ENCODE data around the gene STARD13. TPM values are rescaled to one million over a fixed set of nuclear protein-coding genes. Genes with fewer than 3 reads are reported as not detected.

Gene STARD13
- total RNA-seq, 4 donors from 2014 or later = 9.5 to 33.9 (median 30.3) TPM

DNA sequence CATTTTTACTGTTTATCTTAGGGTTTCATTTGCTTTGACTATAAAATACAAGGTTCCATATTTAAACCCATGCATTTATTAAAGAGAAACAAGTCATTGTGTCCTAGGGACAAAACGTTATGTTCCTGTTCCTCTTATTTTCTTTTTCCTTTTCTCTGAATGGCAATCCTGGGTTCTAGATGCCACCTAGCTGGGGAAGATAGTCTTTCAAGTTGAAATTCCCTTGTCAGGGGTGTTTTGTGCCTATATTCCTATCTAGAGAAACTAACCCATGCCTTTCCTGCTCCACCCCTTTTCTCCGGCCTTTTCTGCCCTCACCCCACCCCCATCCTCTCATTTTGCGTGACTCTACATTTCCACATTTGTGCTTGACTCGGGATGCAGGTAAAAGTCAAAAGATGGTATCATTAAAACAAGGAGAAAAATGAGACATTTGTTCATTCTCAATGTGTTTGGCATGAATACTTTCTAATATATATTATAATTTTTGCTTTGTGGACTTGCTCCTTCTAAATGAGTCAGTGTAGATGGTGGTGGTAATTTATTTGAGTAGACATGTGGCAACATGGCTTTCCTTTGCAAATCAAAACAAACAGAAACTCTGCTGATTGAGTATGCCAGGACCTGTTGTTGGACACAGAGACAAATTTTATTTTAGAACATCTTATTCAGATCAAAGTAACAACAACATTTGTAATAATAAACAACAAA lies 26.8 kb upstream of the STARD13 start:
- H3K4me3 ChIP-seq = no peak overlapping the region
- TF ChIP-seq, protein P1, sequence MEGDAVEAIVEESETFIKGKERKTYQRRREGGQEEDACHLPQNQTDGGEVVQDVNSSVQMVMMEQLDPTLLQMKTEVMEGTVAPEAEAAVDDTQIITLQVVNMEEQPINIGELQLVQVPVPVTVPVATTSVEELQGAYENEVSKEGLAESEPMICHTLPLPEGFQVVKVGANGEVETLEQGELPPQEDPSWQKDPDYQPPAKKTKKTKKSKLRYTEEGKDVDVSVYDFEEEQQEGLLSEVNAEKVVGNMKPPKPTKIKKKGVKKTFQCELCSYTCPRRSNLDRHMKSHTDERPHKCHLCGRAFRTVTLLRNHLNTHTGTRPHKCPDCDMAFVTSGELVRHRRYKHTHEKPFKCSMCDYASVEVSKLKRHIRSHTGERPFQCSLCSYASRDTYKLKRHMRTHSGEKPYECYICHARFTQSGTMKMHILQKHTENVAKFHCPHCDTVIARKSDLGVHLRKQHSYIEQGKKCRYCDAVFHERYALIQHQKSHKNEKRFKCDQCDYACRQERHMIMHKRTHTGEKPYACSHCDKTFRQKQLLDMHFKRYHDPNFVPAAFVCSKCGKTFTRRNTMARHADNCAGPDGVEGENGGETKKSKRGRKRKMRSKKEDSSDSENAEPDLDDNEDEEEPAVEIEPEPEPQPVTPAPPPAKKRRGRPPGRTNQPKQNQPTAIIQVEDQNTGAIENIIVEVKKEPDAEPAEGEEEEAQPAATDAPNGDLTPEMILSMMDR (IDR thresholded peaks at IDR 0.05) = peak in 3 of 6 experiments; percentile 47 to 62 (median 48)
- TF ChIP-seq POLR2A (IDR thresholded peaks at IDR 0.05) = no peak
- H3K9me3 ChIP-seq = no peaks in the 10 kb centered on the region
- no peaks in the 10 kb centered on the region for H3K36me3 ChIP-seq
- H3K27me3 ChIP-seq = no peaks in the 10 kb centered on the region
- H3K4me1 ChIP-seq = no peaks in the 10 kb centered on the region
- no peak overlapping the region for H3K27ac ChIP-seq
- no peak for DNase-seq

DNA sequence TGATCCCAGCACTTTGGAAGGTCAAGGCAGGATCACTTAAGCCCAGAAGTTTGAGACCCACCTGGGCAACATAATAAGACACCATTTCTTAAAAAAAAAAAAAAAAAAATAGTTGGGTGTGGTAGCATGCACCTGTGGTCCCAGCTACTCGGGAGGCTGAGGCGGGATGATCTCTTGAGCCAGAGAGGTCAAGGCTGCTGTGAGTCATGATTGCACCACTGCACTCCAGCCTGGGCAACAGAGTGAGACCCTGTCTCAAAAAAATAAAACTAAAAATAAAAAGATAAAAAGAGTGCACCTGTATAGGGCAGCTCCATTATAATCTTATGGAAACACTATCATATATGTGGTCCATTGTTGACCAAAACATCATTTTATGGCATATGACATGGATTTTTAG lies 25.5 kb upstream of the STARD13 start:
- no peak overlapping the region for H3K4me3 ChIP-seq
- no peak for DNase-seq
- no peaks in the 10 kb centered on the region for H3K9me3 ChIP-seq
- H3K27ac ChIP-seq = no peak overlapping the region
- TF ChIP-seq, protein P1 (IDR thresholded peaks at IDR 0.05) = no peak
- no peak for TF ChIP-seq POLR2A (IDR thresholded peaks at IDR 0.05)
- H3K4me1 ChIP-seq = no peaks in the 10 kb centered on the region
- H3K27me3 ChIP-seq = no peaks in the 10 kb centered on the region
- H3K36me3 ChIP-seq = no peaks in the 10 kb centered on the region

DNA sequence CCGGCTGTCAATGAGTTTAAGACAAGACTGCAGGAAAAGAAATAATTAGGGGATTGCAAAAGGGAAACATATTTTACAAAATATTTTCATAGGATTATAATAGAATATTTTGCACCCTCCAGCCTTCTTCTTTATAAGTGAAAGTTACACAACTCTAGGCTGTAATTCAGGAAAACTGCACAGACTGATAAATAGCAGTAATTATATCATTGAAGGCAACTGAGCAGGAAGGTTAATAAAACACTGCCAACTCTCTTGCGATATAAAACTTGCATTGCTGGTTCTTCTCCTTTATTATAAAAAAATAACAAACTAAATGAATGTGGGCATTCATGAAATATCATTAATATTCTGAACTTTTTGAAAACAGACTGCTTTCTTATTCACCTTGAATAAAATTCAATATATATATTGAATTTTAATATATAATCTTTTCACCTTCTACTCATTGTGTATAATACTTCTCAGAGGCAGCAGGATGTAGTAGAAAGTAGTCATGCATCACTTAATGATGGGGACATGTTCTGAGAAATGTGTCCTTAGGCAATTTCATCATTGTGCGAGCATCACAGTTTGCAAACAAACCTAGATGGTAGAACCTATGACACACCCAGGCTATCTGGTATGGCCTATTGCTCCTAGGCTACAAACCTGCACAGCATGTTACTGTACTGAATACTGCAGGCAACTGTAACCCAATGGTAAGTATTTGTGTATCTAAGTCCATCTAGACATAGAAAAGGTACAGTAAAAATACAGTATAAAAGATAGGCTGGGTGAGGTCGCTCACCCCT lies 24.9 kb upstream of the STARD13 start:
- no peaks in the 10 kb centered on the region for H3K36me3 ChIP-seq
- TF ChIP-seq, protein P1 (IDR thresholded peaks at IDR 0.05) = no peak
- TF ChIP-seq POLR2A (IDR thresholded peaks at IDR 0.05) = no peak
- no peaks in the 10 kb centered on the region for H3K4me1 ChIP-seq
- no peak overlapping the region for H3K27ac ChIP-seq
- no peaks in the 10 kb centered on the region for H3K9me3 ChIP-seq
- no peaks in the 10 kb centered on the region for H3K27me3 ChIP-seq
- H3K4me3 ChIP-seq = no peak overlapping the region
- DNase-seq = no peak

DNA sequence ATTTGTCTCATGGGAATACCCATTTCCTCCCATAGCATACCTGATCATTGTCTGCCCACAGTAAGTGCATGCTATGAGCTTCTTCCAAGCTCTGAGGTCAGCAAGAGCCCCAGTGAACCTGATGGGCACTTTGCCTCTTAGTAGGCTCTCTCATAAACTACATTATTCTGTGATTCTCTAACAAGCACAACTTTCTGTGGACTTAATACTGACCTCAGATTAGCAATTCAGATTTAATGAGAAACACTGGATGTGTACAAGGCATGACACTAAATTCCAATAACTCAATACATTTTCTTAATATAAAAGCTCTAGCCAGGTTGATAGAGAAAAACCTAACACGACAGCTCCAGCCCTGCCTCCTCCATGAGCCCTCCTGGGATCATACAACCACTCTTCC lies 23.3 kb upstream of the STARD13 start:
- no peak overlapping the region for H3K4me3 ChIP-seq
- TF ChIP-seq, protein P1 (IDR thresholded peaks at IDR 0.05) = no peak
- no peak for TF ChIP-seq POLR2A (IDR thresholded peaks at IDR 0.05)
- H3K36me3 ChIP-seq = no peaks in the 10 kb centered on the region
- H3K9me3 ChIP-seq = no peaks in the 10 kb centered on the region
- H3K4me1 ChIP-seq = no peaks in the 10 kb centered on the region
- DNase-seq = no peak
- H3K27me3 ChIP-seq = no peaks in the 10 kb centered on the region
- H3K27ac ChIP-seq = no peak overlapping the region

DNA sequence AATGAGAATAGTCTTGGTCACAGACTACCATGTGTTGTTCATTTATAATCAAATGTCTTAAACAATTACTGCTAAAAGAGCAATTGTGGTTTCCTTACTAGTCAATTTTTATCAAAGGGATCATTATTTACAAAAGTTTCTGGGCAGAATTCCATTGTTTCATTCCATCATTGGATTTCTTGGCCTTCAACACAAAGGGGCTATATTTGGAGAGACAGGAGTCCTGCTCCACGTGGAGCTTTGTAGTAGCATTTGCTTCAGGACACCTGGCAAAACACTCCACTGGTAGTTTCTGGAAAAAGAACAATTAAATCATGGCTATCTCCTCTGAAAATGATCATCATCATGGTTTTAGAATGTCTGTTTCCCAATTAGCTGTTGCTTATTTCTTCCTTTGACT lies 22.3 kb upstream of the STARD13 start:
- Histone ChIP-seq H3K4me1 (no peaks in the 10 kb centered on the region), H3K9me3 (no peaks in the 10 kb centered on the region), H3K27ac (no peak overlapping the region), H3K4me3 (no peak overlapping the region), H3K27me3 (no peaks in the 10 kb centered on the region), H3K36me3 (no peaks in the 10 kb centered on the region)
- no peak for TF ChIP-seq POLR2A (IDR thresholded peaks at IDR 0.05)
- TF ChIP-seq, protein P1 (IDR thresholded peaks at IDR 0.05) = no peak
- no peak for DNase-seq
